ENCODE results near the gene HDAC9. TPM values are rescaled to one million over a fixed set of nuclear protein-coding genes. Genes with fewer than 3 reads are reported as not detected.

The HDAC9 gene
- total RNA-seq, 1 experiment from 2014 or later = 4.3 TPM

DNA sequence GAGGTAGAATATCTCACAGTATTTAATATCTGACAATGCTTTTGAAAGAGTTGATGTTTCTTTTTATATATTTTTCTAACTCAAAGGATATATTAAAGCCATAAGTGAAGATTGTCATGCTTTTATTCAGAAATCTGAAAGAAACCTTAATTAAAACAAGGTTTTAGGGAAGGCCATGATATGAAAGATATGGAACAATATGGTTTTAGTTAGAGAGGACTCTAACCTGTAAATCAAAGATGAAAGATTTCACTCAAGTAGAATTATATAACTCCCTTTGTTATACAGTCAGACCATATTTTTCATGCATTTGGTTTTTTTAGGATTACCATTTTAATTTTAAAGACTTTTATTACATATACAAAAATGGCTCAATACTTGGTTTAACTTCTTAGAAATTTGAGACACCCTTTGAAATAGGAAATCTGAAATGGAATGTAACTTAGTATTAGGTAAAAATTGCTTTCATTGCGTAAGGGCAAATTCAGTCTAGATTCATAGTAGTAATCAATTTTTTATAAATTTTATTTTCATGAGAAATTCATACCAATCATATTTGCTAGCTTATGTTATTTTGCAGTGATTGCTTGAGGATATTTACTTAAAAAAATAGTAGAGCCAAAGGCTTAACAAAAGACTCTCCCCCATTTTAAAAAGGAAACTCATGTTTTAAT lies 502.1 kb downstream of the HDAC9 start:
- no peak overlapping the region for H2AFZ ChIP-seq (ENCODE audit: low read depth, low read length, poor library complexity, severe bottlenecking)
- no peaks in the 10 kb centered on the region for H4K20me1 ChIP-seq (ENCODE audit: insufficient read depth)
- H3K9ac ChIP-seq (ENCODE audit: low read length) = no peak overlapping the region
- ChIA-PET POLR2A (no interaction called here), RAD21 (ENCODE audit: low non-redundant PET in 1 of 2, low total read pairs in 2 of 2, uncharacterized antibody in 2 of 2, unreplicated experiment in 2 of 2) (no interaction called here), CTCF (no interaction called here)
- H3K79me2 ChIP-seq (ENCODE audit: insufficient read depth, low read length) = no peaks in the 10 kb centered on the region
- no peak for TF ChIP-seq SRF (IDR thresholded peaks at IDR 0.05; ENCODE audit: low read depth)
- TF ChIP-seq ELF1 (IDR thresholded peaks at IDR 0.05; ENCODE audit: borderline replicate concordance, low read depth) = no peak
- BruUV-seq (replicated peaks) = no TSS peak
- H3K9me3 ChIP-seq (ENCODE audit: control insufficient read depth in 1 of 2, insufficient read depth in 1 of 2, low read depth in 1 of 2, low read length in 2 of 2) = no peaks in the 10 kb centered on the region
- no peaks in the 10 kb centered on the region for H3K27me3 ChIP-seq (ENCODE audit: insufficient read depth, low read length)
- H3K36me3 ChIP-seq (ENCODE audit: control insufficient read depth in 1 of 2, insufficient read depth in 2 of 2, low read length in 2 of 2) = no peaks in the 10 kb centered on the region
- no peak overlapping the region for H3K4me2 ChIP-seq (ENCODE audit: low read length)
- intact Hi-C loops (cut with micrococcal nuclease) = no loop called here
- H3K9me2 ChIP-seq (ENCODE audit: insufficient read depth) = no peaks in the 10 kb centered on the region
- no peak overlapping the region for H3K4me3 ChIP-seq (replicated peaks in 1 of 2; ENCODE audit: low read depth in 1 of 2, low read length in 2 of 2)
- H3K27ac ChIP-seq (ENCODE audit: low read depth, low read length) = no peak overlapping the region
- H3K4me1 ChIP-seq (ENCODE audit: control insufficient read depth in 1 of 2, insufficient read depth in 2 of 2, low read length in 2 of 2) = no peaks in the 10 kb centered on the region
- DNase-seq (ENCODE audit: low read depth, low spot score) (no peak), ATAC-seq (no peak)

DNA sequence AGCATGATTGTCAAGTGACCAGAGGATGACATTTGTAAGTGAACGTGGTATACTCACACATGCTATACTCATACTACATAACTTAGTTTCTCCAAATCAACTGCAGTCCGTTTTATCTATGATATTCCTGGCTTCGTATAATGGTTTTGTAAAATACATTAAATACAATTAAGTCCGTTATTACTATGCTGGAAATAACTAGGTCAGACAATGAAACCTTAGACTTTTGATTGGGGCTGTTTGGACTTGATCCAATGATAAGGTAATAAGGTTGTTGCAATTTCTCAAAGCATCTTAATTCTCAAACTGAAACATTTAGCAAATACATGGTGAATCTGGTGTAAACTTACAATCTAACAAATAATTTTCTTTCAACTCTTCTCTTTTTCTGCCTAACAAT lies 504.9 kb downstream of the HDAC9 start:
- Histone ChIP-seq H3K4me3 (replicated peaks in 1 of 2; ENCODE audit: low read depth in 1 of 2, low read length in 2 of 2) (no peak overlapping the region), H3K4me2 (ENCODE audit: low read length) (no peak overlapping the region), H3K36me3 (ENCODE audit: control insufficient read depth in 1 of 2, insufficient read depth in 2 of 2, low read length in 2 of 2) (no peaks in the 10 kb centered on the region), H3K9me3 (ENCODE audit: control insufficient read depth in 1 of 2, insufficient read depth in 1 of 2, low read depth in 1 of 2, low read length in 2 of 2) (no peaks in the 10 kb centered on the region), H3K27me3 (ENCODE audit: insufficient read depth, low read length) (no peaks in the 10 kb centered on the region), H4K20me1 (ENCODE audit: insufficient read depth) (no peaks in the 10 kb centered on the region), H3K4me1 (ENCODE audit: control insufficient read depth in 1 of 2, insufficient read depth in 2 of 2, low read length in 2 of 2) (no peaks in the 10 kb centered on the region), H3K27ac (ENCODE audit: low read depth, low read length) (no peak overlapping the region), H3K9me2 (ENCODE audit: insufficient read depth) (no peaks in the 10 kb centered on the region), H2AFZ (ENCODE audit: low read depth, low read length, poor library complexity, severe bottlenecking) (no peak overlapping the region), H3K79me2 (ENCODE audit: insufficient read depth, low read length) (no peaks in the 10 kb centered on the region), H3K9ac (ENCODE audit: low read length) (no peak overlapping the region)
- TF ChIP-seq TCF7L2 (IDR thresholded peaks at IDR 0.05; ENCODE audit: borderline replicate concordance, extremely low read depth, insufficient read depth, insufficient read length) = no peak
- TF ChIP-seq POLR2AphosphoS5 (IDR thresholded peaks at IDR 0.05; ENCODE audit: low read depth, low read length) = no peak
- TF ChIP-seq, protein P1, sequence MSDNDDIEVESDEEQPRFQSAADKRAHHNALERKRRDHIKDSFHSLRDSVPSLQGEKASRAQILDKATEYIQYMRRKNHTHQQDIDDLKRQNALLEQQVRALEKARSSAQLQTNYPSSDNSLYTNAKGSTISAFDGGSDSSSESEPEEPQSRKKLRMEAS (IDR thresholded peaks at IDR 0.05) = no peak
- TF ChIP-seq SP1 (IDR thresholded peaks at IDR 0.05; ENCODE audit: low read depth) = no peak
- no peak for TF ChIP-seq YY1 (IDR thresholded peaks at IDR 0.05; ENCODE audit: extremely low read depth, insufficient replicate concordance, low read depth, low read length)
- no peak for TF ChIP-seq ELF1 (IDR thresholded peaks at IDR 0.05; ENCODE audit: borderline replicate concordance, low read depth)
- no peak for TF ChIP-seq SRF (IDR thresholded peaks at IDR 0.05; ENCODE audit: low read depth)
- TF ChIP-seq, protein P2, sequence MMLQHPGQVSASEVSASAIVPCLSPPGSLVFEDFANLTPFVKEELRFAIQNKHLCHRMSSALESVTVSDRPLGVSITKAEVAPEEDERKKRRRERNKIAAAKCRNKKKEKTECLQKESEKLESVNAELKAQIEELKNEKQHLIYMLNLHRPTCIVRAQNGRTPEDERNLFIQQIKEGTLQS (IDR thresholded peaks at IDR 0.05) = no peak
- no TSS peak for BruUV-seq (replicated peaks)
- DNase-seq (ENCODE audit: low read depth, low spot score) (no peak), ATAC-seq (no peak)
- intact Hi-C loops (cut with micrococcal nuclease) = no loop called here
- ChIA-PET RAD21 (ENCODE audit: low non-redundant PET in 1 of 2, low total read pairs in 2 of 2, uncharacterized antibody in 2 of 2, unreplicated experiment in 2 of 2) (no interaction called here), CTCF (no interaction called here), POLR2A (no interaction called here)
